OCI-LY1 (cell line): Measurements from ENCODE around the gene CCDC51.
A peak's percentile ranks its signal among the peaks of the same experiment; 100 is the strongest.

Experiments used
- H2AFZ ChIP-seq: fragments of 200-600 bp; sonication (generic), shearing (Covaris generic); 2 replicates; pipeline ENCODE4 v1.6.0; 2014; ENCODE audit warnings: antibody characterized with exemption, mild to moderate bottlenecking, low read length
- H3F3A ChIP-seq: fragments of 200-600 bp; sonication (generic), shearing (Covaris generic); 2 replicates; pipeline ENCODE4 v1.6.0; 2014; ENCODE audit warnings: mild to moderate bottlenecking, antibody characterized with exemption, low read length, moderate library complexity; ENCODE audit not compliant: insufficient read depth
- H3K27ac ChIP-seq: fragments of 200-600 bp; sonication (generic); 2 replicates; pipeline ENCODE4 v1.5.1; 2014; ENCODE audit warnings: low read length, mixed run types, mild to moderate bottlenecking, low read depth; ENCODE audit not compliant: poor library complexity, severe bottlenecking
- H3K27me3 ChIP-seq: fragments of 200-600 bp; sonication (generic); 2 replicates; pipeline ENCODE4 v1.6.0; 2014; ENCODE audit warnings: antibody characterized with exemption, mild to moderate bottlenecking, low read length, moderate library complexity; ENCODE audit not compliant: insufficient read depth
- H3K36me3 ChIP-seq: fragments of 200-600 bp; sonication (generic); 2 replicates; pipeline ENCODE4 v1.6.1; 2014; ENCODE audit warnings: mild to moderate bottlenecking, antibody characterized with exemption, low read length, moderate library complexity, mixed read lengths; ENCODE audit not compliant: insufficient read depth
- H3K4me1 ChIP-seq: fragments of 200-600 bp; sonication (generic); 2 replicates; pipeline ENCODE4 v1.5.1; 2014; ENCODE audit warnings: mild to moderate bottlenecking, low read length, moderate library complexity; ENCODE audit not compliant: insufficient read depth, severe bottlenecking
- H3K4me2 ChIP-seq: fragments of 200-600 bp; sonication (generic), shearing (Covaris generic); 2 replicates; pipeline ENCODE4 v1.6.1; 2014; ENCODE audit warnings: low read length
- H3K4me3 ChIP-seq: fragments of 200-600 bp; sonication (generic); 2 replicates; pipeline ENCODE4 v1.5.1; 2014; ENCODE audit warnings: low read length, low read depth, mild to moderate bottlenecking, mixed read lengths; ENCODE audit not compliant: poor library complexity, severe bottlenecking
- H3K79me2 ChIP-seq: fragments of 200-600 bp; shearing (Covaris generic); 2 replicates; pipeline ENCODE4 v1.6.1; 2016; ENCODE audit warnings: mixed run types, low read length, mixed read lengths; ENCODE audit not compliant: insufficient read depth
- H3K9ac ChIP-seq: fragments of 200-600 bp; sonication (generic), shearing (Covaris generic); 2 replicates; pipeline ENCODE4 v1.6.1; 2014; ENCODE audit warnings: mild to moderate bottlenecking, low read length, mixed read lengths
- H3K9me2 ChIP-seq: fragments of 200-600 bp; sonication (generic), shearing (Covaris generic); 2 replicates; pipeline ENCODE4 v1.6.1; 2014; ENCODE audit warnings: low read depth, mild to moderate bottlenecking, low read length, mixed read lengths
- H3K9me3 ChIP-seq: fragments of 200-600 bp; shearing (Covaris generic); 2 replicates; pipeline ENCODE4 v1.6.1; 2014; ENCODE audit warnings: low read length, mixed read lengths
- H4K20me1 ChIP-seq: fragments of 200-600 bp; sonication (generic), shearing (Covaris generic); 2 replicates; pipeline ENCODE4 v1.6.0; 2016; ENCODE audit warnings: mild to moderate bottlenecking, low read length; ENCODE audit not compliant: insufficient read depth
- EZH2 ChIP-seq: fragments of 200-600 bp; sonication (generic), shearing (Covaris generic); IDR thresholded peaks from 2 replicates; pipeline ENCODE4 v1.8.0; 2017; ENCODE audit warnings: borderline replicate concordance, mixed run types, mild to moderate bottlenecking, antibody characterized with exemption, low read length, moderate library complexity, mixed read lengths
- TF ChIP-seq, protein P1 (sequence below): fragments of 200-600 bp; sonication (generic), shearing (Covaris generic); IDR thresholded peaks from 2 replicates; pipeline ENCODE4 v1.5.1; 2017; ENCODE audit warnings: mild to moderate bottlenecking, antibody characterized with exemption, low read length, moderate library complexity, mixed read lengths

CCDC51 gene

DNA sequence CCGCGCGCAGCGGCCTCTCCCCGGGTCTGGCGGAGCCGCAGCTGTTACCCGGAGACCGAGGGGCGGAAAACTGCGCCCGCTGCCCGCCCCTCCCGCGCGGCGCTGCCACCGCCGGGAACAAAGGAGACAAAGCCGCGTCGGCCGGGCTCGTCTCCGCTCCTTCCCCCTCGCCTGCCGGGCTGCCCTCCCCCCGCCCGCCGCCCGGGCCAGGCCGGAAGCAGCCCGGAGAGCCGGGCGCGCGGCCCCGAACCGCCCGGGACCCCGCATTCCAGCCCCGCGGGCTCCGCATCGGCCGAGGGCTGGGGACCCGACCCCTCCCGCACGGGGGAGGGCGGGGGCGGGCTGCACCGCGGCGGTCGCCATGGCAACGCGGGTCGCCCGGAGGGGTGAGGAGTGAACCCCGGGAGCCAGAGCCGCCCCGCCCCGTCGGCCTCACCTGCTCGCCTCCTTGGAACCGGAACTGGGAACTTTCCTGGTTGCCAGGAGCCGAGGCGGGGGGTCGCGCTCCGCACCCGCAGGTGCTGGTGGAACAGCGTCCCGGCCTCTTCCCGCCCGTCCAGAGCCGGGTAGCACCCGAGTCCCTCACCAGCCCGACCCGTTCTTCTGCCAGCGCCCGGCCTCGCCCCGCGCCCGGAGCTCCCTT is 10.5 kb downstream of the CCDC51 start:
- peak overlapping the region; percentile 64 for H3K4me3 ChIP-seq
- peak overlapping the region; percentile 38; the same call in 1 of the 2 replicates for H3K9ac ChIP-seq
- peaks cover 11% of the 10 kb centered on the region for H3K4me1 ChIP-seq
- no peaks in the 10 kb centered on the region for H3F3A ChIP-seq
- H2AFZ ChIP-seq = no peak overlapping the region
- H3K79me2 ChIP-seq = no peaks in the 10 kb centered on the region
- H3K9me2 ChIP-seq = no peaks in the 10 kb centered on the region
- TF ChIP-seq, protein P1, sequence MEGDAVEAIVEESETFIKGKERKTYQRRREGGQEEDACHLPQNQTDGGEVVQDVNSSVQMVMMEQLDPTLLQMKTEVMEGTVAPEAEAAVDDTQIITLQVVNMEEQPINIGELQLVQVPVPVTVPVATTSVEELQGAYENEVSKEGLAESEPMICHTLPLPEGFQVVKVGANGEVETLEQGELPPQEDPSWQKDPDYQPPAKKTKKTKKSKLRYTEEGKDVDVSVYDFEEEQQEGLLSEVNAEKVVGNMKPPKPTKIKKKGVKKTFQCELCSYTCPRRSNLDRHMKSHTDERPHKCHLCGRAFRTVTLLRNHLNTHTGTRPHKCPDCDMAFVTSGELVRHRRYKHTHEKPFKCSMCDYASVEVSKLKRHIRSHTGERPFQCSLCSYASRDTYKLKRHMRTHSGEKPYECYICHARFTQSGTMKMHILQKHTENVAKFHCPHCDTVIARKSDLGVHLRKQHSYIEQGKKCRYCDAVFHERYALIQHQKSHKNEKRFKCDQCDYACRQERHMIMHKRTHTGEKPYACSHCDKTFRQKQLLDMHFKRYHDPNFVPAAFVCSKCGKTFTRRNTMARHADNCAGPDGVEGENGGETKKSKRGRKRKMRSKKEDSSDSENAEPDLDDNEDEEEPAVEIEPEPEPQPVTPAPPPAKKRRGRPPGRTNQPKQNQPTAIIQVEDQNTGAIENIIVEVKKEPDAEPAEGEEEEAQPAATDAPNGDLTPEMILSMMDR = no peak
- no peak for TF ChIP-seq EZH2
- no peaks in the 10 kb centered on the region for H3K9me3 ChIP-seq
- no peaks in the 10 kb centered on the region for H3K27me3 ChIP-seq
- H3K27ac ChIP-seq = no peak overlapping the region
- no peaks in the 10 kb centered on the region for H4K20me1 ChIP-seq
- peaks cover 39% of the 10 kb centered on the region for H3K36me3 ChIP-seq
- H3K4me2 ChIP-seq = peak overlapping the region; percentile 75

DNA sequence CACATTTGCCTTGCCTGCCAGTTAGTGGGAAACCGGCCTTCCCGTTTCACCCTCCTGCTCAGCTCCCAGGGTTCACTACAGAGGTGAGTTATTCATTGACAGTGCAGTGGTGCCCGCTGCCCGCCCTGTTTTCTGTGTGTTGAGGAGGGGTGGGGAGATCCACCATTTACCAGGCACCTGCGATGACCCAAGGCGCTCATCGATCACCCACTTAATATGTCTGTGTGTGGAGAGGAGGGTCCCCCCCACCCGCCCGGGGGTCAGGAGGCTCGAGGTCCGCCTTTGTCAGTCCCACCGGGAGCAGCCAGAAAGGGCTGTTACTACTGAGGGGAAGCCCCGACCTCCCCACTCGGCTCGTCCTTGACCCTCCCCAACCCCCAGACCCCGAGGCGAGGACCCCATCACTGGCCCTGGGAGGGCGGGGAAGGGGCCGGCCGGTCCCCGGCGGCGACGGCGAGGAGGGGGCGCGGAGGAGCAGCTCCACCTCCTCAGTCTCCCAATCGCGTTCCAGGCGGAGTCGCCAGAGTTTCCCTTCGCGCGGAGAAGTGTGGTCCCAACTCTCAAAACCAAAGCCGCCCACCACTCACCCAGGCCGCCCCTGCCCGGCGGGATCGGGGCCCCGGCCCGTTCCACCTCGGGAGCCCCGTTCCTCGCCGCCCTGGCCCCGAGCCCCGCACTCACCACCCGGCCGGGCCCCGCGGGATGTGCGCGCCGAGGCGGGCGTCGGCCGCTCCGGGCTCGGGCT is 11.2 kb downstream of the CCDC51 start:
- H3K9me3 ChIP-seq = no peaks in the 10 kb centered on the region
- no peaks in the 10 kb centered on the region for H3F3A ChIP-seq
- H3K4me2 ChIP-seq = peak overlapping the region; percentile 75
- peak overlapping the region; percentile 38; the same call in 1 of the 2 replicates for H3K9ac ChIP-seq
- H3K27me3 ChIP-seq = no peaks in the 10 kb centered on the region
- H4K20me1 ChIP-seq = no peaks in the 10 kb centered on the region
- H3K79me2 ChIP-seq = no peaks in the 10 kb centered on the region
- no peaks in the 10 kb centered on the region for H3K9me2 ChIP-seq
- H3K4me1 ChIP-seq = peaks cover 11% of the 10 kb centered on the region
- TF ChIP-seq EZH2 = no peak
- TF ChIP-seq, protein P1 = no peak
- peak overlapping the region; percentile 64 for H3K4me3 ChIP-seq
- peaks cover 32% of the 10 kb centered on the region for H3K36me3 ChIP-seq
- H2AFZ ChIP-seq = no peak overlapping the region
- no peak overlapping the region for H3K27ac ChIP-seq

DNA sequence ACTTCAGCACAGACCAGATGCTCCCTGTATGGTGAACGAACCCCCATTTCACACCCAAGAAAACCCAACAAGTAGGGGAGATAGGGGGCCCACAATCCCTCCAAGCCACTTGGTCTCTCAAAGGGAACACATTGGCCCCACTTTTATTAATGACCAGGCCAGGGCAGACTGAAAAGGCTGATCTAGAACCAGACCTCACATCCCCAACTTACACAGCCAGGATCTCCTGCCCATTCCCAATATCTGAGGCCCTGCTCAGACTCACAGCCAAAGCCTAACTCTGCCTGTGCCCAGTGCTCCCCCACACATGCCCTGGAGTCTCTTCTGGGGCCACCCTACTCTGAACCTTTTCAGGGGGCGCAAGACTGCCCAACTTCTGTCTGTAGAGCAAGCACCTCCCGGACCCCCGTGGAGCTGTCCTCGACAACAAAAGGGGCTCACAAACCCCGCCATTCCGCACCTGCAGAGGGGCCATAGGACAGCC is 11.8 kb downstream of the CCDC51 start:
- Histone ChIP-seq H2AFZ (no peak overlapping the region), H3K27ac (no peak overlapping the region), H3K9me3 (no peaks in the 10 kb centered on the region), H3K4me1 (peaks cover 11% of the 10 kb centered on the region), H3K79me2 (no peaks in the 10 kb centered on the region), H3K27me3 (no peaks in the 10 kb centered on the region), H3K9me2 (no peaks in the 10 kb centered on the region), H3K4me2 (no peak overlapping the region), H3K9ac (no peak overlapping the region), H4K20me1 (no peaks in the 10 kb centered on the region), H3F3A (no peaks in the 10 kb centered on the region), H3K36me3 (peaks cover 26% of the 10 kb centered on the region), H3K4me3 (no peak overlapping the region)
- TF ChIP-seq EZH2 = no peak
- TF ChIP-seq, protein P1 = no peak
